SK-N-SH (cell line): ENCODE results near the gene NEURL1. TPM values are rescaled to one million over a fixed set of nuclear protein-coding genes. Genes with fewer than 3 reads are reported as not detected.

Source experiments
- CTCF ChIA-PET: fragments of 300-600, 350-600 bp; formaldehyde crosslinking; extraction: SDS; loops from one replicate; lab custom pipeline; 2021; lab: Yijun Ruan, JAX
- POLR2A ChIA-PET: fragments of 350-600 bp; sonication (Branson Sonifier 250); formaldehyde crosslinking; extraction: SDS; loops from one replicate; lab custom pipeline; 2020; ENCODE audit warnings: antibody characterized with exemption, inconsistent platforms; lab: Yijun Ruan, JAX
- DNase-seq: peaks from one replicate; pipeline ENCODE4 v3.0.0; 2012
- H2AFZ ChIP-seq: fragments of 200-600 bp; sonication (generic); 2 replicates; pipeline ENCODE4 v1.8.1; 2016; ENCODE audit warnings: antibody characterized with exemption, mild to moderate bottlenecking, low read depth
- H3F3A ChIP-seq: fragments of 200-600 bp; sonication (generic); replicated peaks from 2 replicates; pipeline ENCODE3; 2016; ENCODE audit warnings: antibody characterized with exemption, mild to moderate bottlenecking; ENCODE audit not compliant: insufficient read depth
- H3K27ac ChIP-seq, 2 experiments: fragments of 200-500 bp in 1 of 2; fragments of 200-600 bp in 1 of 2; sonication (Bioruptor generic) in 1 of 2; sonication (generic), shearing (Covaris generic) in 1 of 2; 2 replicates each; pipeline versions ENCODE4 v1.5.1 to v1.6.1; 2014 to 2016; ENCODE audit warnings: low read depth in 2 of 2, inconsistent platforms in 1 of 2, low read length in 1 of 2, mild to moderate bottlenecking in 1 of 2, mixed read lengths in 1 of 2
- H3K27me3 ChIP-seq: fragments of 200-600 bp; sonication (generic), shearing (Covaris generic); 2 replicates; pipeline ENCODE4 v1.6.1; 2016; ENCODE audit warnings: mixed run types; ENCODE audit not compliant: insufficient read depth
- H3K36me3 ChIP-seq, 2 experiments: fragments of 200-500 bp in 1 of 2; fragments of 200-600 bp in 1 of 2; sonication (Bioruptor generic) in 1 of 2; sonication (generic) in 1 of 2; replicated peaks in 1 of 2; 2 replicates each; pipeline versions ENCODE3 to v1.5.1; 2014 to 2016; ENCODE audit warnings: low read length in 1 of 2, mild to moderate bottlenecking in 1 of 2; ENCODE audit not compliant: insufficient read depth in 2 of 2, control insufficient read depth in 1 of 2
- H3K4me1 ChIP-seq, 2 experiments: fragments of 200-500 bp in 1 of 2; fragments of 200-600 bp in 1 of 2; sonication (Bioruptor generic) in 1 of 2; sonication (generic), shearing (Covaris generic) in 1 of 2; 2 replicates each; pipeline versions ENCODE4 v1.5.1 to v1.6.1; 2014 to 2016; ENCODE audit warnings: low read depth in 1 of 2, low read length in 1 of 2, mixed run types in 1 of 2; ENCODE audit not compliant: insufficient read depth in 2 of 2, control insufficient read depth in 1 of 2
- H3K4me2 ChIP-seq: fragments of 200-600 bp; sonication (generic), shearing (Covaris generic); 2 replicates; pipeline ENCODE4 v1.6.1; 2017; ENCODE audit warnings: mixed run types
- H3K4me3 ChIP-seq, 2 experiments: fragments of 200-500 bp in 1 of 2; fragments of 200-600 bp in 1 of 2; sonication (Bioruptor generic) in 1 of 2; sonication (generic), shearing (Covaris generic) in 1 of 2; 2 replicates each; pipeline versions ENCODE4 v1.5.1 to v1.8.1; 2014 to 2016; ENCODE audit warnings: low read depth in 2 of 2, inconsistent platforms in 1 of 2, low read length in 1 of 2, mild to moderate bottlenecking in 1 of 2, mixed read lengths in 1 of 2, moderate library complexity in 1 of 2
- H3K79me2 ChIP-seq: fragments of 200-600 bp; sonication (generic); 2 replicates; pipeline ENCODE4 v1.8.1; 2017; ENCODE audit warnings: mild to moderate bottlenecking; ENCODE audit not compliant: insufficient read depth
- H3K9ac ChIP-seq: fragments of 200-600 bp; sonication (generic); 2 replicates; pipeline ENCODE4 v1.6.1; 2017; ENCODE audit warnings: mixed run types
- H3K9me2 ChIP-seq: fragments of 200-600 bp; sonication (generic); 2 replicates; pipeline ENCODE4 v1.6.1; 2017; ENCODE audit warnings: mixed run types
- H3K9me3 ChIP-seq: fragments of 200-600 bp; sonication (generic); 2 replicates; pipeline ENCODE4 v1.6.1; 2017; ENCODE audit warnings: mixed run types, mild to moderate bottlenecking, moderate library complexity
- H4K20me1 ChIP-seq: fragments of 200-600 bp; sonication (generic); 2 replicates; pipeline ENCODE4 v1.6.1; 2017; ENCODE audit warnings: mild to moderate bottlenecking, mixed run types; ENCODE audit not compliant: insufficient read depth
- CTCF ChIP-seq: fragments of 200-600 bp; sonication (generic); IDR thresholded peaks from 2 replicates; pipeline ENCODE4 v1.6.1; 2017; ENCODE audit warnings: antibody characterized with exemption, mild to moderate bottlenecking, moderate library complexity
- ELF1 ChIP-seq: IDR thresholded peaks from 2 replicates; pipeline ENCODE4 v1.4.0; 2012
- FOSL2 ChIP-seq: IDR thresholded peaks from 2 replicates; pipeline ENCODE4 v1.4.0; 2012; ENCODE audit warnings: low read depth, mild to moderate bottlenecking, moderate library complexity, borderline replicate concordance
- FOXJ3 ChIP-seq: sonication (generic); formaldehyde crosslinking; IDR thresholded peaks from 2 replicates; pipeline ENCODE4 v1.5.1; 2020; ENCODE audit warnings: mild to moderate bottlenecking, missing genetic modification reagents
- GABPA ChIP-seq: IDR thresholded peaks from 2 replicates; pipeline ENCODE4 v1.4.0; 2012; ENCODE audit warnings: low read depth, mild to moderate bottlenecking
- GATA2 ChIP-seq: sonication (generic); formaldehyde crosslinking; IDR thresholded peaks from 2 replicates; pipeline ENCODE4 v1.5.0; 2020; ENCODE audit warnings: mild to moderate bottlenecking, missing genetic modification reagents
- JUND ChIP-seq: IDR thresholded peaks from 2 replicates; pipeline ENCODE4 v1.4.0; 2012
- POLR2AphosphoS5 ChIP-seq: IDR thresholded peaks from 2 replicates; pipeline ENCODE4 v1.6.1; 2012; ENCODE audit warnings: low read depth, low read length
- RAD21 ChIP-seq: IDR thresholded peaks from 2 replicates; pipeline ENCODE4 v1.6.1; 2012; ENCODE audit warnings: mild to moderate bottlenecking, low read length
- RCOR1 ChIP-seq: fragments of 150-350 bp; IDR thresholded peaks from 2 replicates; pipeline ENCODE4 v1.6.1; 2017; ENCODE audit warnings: antibody characterized with exemption, low read length
- RFX5 ChIP-seq: IDR thresholded peaks from 2 replicates; pipeline ENCODE4 v1.6.1; 2012; ENCODE audit warnings: mild to moderate bottlenecking, improper control_type of control experiment, low read length
- SMC3 ChIP-seq: IDR thresholded peaks from 2 replicates; pipeline ENCODE4 v1.6.1; 2012; ENCODE audit warnings: low read depth, low read length, improper control_type of control experiment
- TCF12 ChIP-seq: IDR thresholded peaks from 2 replicates; pipeline ENCODE4 v1.4.0; 2012
- ZBTB33 ChIP-seq: IDR thresholded peaks from 2 replicates; pipeline ENCODE4 v1.4.0; 2012; ENCODE audit warnings: low read depth, borderline replicate concordance
- whole genome bisulfite sequencing: methylation state at CpG from one replicate; pipeline ENCODE4 v1.1.6; 2017; ENCODE audit warnings: low lambda C conversion rate; 5-methylcytosine and 5-hydroxymethylcytosine counted together
- polyA plus RNA-seq, 3 experiments: library from polyadenylated mRNA; depleted of rRNA; stranded (reverse); fragments of >200 nt; gene quantifications; 2 replicates each; pipeline ENCODE4 v1.2.3, GENCODE V29; 2012

NEURL1 gene
- polyA plus RNA-seq, 1 of the 3 experiments (the other 2 are of a cell fraction): 0.05 TPM

- TF ChIP-seq RAD21 (peak; percentile 79), POLR2AphosphoS5 (no peak), CTCF (peak; percentile 71), ZBTB33 (no peak), TCF12 (no peak), GATA2 (no peak), RFX5 (no peak), JUND (no peak), SMC3 (peak; percentile 63), ELF1 (no peak), FOSL2 (no peak), FOXJ3 (CRISPR knock-in tag) (no peak), GABPA (no peak), RCOR1 (no peak)
- DNase-seq: peak; percentile 91
- H3K4me2 ChIP-seq: no peak overlapping the region
- no peaks in the 10 kb centered on the region for H3F3A ChIP-seq
- no peaks in the 10 kb centered on the region for H3K27me3 ChIP-seq
- peak overlapping the region in 1 of 2 experiments; percentile 7; a peak in 1 of 4 replicates for H3K27ac ChIP-seq
- no peaks in the 10 kb centered on the region for H3K36me3 ChIP-seq
- H3K4me3 ChIP-seq: no peak overlapping the region; a peak in 1 of 4 replicates
- H4K20me1 ChIP-seq: no peaks in the 10 kb centered on the region
- H3K9ac ChIP-seq: no peak overlapping the region
- peaks cover 0 to 15% of the 10 kb centered on the region in 2 experiments; a peak in 1 of 4 replicates for H3K4me1 ChIP-seq
- WGBS: 78% methylated on average over 11 of the region's 15 CpGs
- no peaks in the 10 kb centered on the region for H3K9me3 ChIP-seq
- no peaks in the 10 kb centered on the region for H3K79me2 ChIP-seq
- ChIA-PET CTCF (interaction anchor here (0.6 to 9.0 kb wide), 56 partner anchors 9 to 309 kb away, joined by 3 to 129 read pairs (median 4); no protein-coding TSS in a partner anchor), POLR2A (interaction anchor here (0.6 kb wide), 1 partner anchor 117 kb away, joined by 3 read pairs; no protein-coding TSS in a partner anchor)
- H2AFZ ChIP-seq: no peak overlapping the region
- H3K9me2 ChIP-seq: no peaks in the 10 kb centered on the region
Measured at GRCh38 chr10:103592186-103593021, 98.9 kb downstream of the NEURL1 start.
